Measurements from ENCODE around the gene LYVE1.

GRCh38 chr11:10587388-10587787 is 18.9 kb upstream of the LYVE1 start:
- TF ChIP-seq ESRRA (IDR thresholded peaks at IDR 0.05; ENCODE audit: borderline replicate concordance, low read length) (no peak), POLR2A (IDR thresholded peaks at IDR 0.05; ENCODE audit: low read length) (no peak), CTCF (IDR thresholded peaks at IDR 0.05) (no peak), PHF8 (IDR thresholded peaks at IDR 0.05; ENCODE audit: borderline replicate concordance, low read depth) (no peak), RAD21 (conservative IDR thresholded peaks at IDR 0.05 in 1 of 2, IDR thresholded peaks at IDR 0.05 in 1 of 2) (no peak), NR3C1 (IDR thresholded peaks at IDR 0.05) (no peak), KDM1A (IDR thresholded peaks at IDR 0.05; ENCODE audit: low read depth) (no peak), EHMT2 (IDR thresholded peaks at IDR 0.05; ENCODE audit: low read depth) (no peak), SMC3 (IDR thresholded peaks at IDR 0.05) (no peak)
- TF ChIP-seq, protein P1, sequence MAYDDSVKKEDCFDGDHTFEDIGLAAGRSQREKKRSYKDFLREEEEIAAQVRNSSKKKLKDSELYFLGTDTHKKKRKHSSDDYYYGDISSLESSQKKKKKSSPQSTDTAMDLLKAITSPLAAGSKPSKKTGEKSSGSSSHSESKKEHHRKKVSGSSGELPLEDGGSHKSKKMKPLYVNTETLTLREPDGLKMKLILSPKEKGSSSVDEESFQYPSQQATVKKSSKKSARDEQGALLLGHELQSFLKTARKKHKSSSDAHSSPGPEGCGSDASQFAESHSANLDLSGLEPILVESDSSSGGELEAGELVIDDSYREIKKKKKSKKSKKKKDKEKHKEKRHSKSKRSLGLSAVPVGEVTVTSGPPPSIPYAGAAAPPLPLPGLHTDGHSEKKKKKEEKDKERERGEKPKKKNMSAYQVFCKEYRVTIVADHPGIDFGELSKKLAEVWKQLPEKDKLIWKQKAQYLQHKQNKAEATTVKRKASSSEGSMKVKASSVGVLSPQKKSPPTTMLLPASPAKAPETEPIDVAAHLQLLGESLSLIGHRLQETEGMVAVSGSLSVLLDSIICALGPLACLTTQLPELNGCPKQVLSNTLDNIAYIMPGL (CRISPR knock-in tag; IDR thresholded peaks at IDR 0.05; ENCODE audit: borderline replicate concordance) = no peak
- TF ChIP-seq, protein P2, sequence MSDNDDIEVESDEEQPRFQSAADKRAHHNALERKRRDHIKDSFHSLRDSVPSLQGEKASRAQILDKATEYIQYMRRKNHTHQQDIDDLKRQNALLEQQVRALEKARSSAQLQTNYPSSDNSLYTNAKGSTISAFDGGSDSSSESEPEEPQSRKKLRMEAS (IDR thresholded peaks at IDR 0.05) = no peak
